NCI-H1694 treated with DMSO at 0.1 percent for 48 hours (cell line): ENCODE measurements around the gene SIAH3.

Experiments
- DNase-seq: peaks from one replicate; lab custom pipeline; 2025; lab: John Stamatoyannopoulos, UW

The SIAH3 gene

DNA sequence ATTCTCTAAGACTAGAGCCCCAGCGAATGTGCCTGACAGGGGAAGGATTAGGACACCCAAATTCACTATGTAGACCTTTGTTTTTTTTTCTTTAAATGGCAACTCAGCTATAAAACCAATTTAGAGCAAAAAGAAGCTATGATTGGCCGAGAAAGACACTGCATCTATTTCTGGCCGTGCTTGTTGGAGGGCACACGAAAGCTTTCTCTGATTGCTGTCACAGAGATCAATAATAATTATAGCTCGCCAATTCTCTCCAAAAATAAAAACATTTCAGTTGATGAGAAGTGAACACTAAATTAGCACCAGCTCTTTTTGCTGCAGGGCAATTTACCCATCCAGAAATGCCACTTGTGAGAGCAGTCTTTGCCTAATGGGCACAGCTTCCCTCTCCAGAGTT, 118.2 kb downstream of the SIAH3 start:
- DNase-seq = no peak

DNA sequence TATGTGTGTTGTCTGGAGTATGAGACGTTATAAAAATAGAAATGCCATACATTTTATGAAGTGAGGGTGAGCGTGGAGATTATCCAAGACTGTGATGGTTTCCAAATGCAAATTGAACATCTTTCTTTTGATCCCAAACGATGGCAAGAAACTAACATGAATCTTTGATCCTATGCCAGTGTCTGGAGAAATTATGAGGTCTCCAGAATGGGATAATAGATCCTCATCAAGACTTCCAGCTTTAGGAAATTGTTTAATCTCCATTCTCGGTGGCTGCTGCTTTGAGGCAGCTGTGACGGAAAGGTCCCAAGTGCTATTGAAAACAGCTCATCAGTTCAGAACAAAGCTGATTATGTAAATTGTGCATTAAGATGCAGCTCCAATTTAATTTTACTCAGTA, 118.6 kb downstream of the SIAH3 start:
- no peak for DNase-seq

- no peak for DNase-seq
Observed at GRCh38 chr13:45731455-45731854, 120.1 kb downstream of the SIAH3 start.

- no peak for DNase-seq
Observed at GRCh38 chr13:45728759-45729158, 122.8 kb downstream of the SIAH3 start.
